T47D (cell line): ENCODE results near the gene TMEM79.

Experiments
- DNase-seq, 2 experiments: peaks; one replicate each; pipeline versions ENCODE4 v3.0.0 to v3.0.0-alpha.2; 2011 to 2012; ENCODE audit warnings: low read depth in 1 of 2, low spot score in 1 of 2
- JUND ChIP-seq: IDR thresholded peaks from 2 replicates; pipeline ENCODE4 v1.6.1; 2012; ENCODE audit warnings: low read depth
- in situ Hi-C: cut with HindIII; loops from 2 replicates; pipeline ENCODE4 v1.10.0; 2016; ENCODE audit warnings: low sequenced_read_pairs, low pct_unique_long_range_greater_than_20kb

Gene TMEM79

DNA sequence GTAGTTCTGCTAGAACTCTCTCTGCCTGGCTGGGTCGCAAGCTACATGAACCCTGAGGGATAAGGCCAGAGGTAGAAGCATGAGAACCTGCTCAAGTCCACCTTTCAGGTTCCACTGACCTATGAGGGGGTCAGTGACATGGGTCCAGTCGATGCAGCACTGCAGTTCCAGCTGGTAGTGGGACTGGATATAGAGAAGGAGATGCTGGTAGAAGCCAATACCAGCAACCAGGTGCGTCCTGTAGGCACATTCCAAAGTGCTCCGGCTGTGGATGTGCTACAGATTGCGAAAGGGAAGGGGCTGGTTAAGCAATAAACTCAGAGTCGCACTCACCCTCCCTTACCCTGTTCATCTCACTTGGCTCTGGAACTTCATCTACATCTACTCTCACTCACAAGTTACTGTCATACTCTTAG, 7.2 kb upstream of the TMEM79 start:
- no peak for TF ChIP-seq JUND
- in situ Hi-C loops = no loop called here
- no peak for DNase-seq

DNA sequence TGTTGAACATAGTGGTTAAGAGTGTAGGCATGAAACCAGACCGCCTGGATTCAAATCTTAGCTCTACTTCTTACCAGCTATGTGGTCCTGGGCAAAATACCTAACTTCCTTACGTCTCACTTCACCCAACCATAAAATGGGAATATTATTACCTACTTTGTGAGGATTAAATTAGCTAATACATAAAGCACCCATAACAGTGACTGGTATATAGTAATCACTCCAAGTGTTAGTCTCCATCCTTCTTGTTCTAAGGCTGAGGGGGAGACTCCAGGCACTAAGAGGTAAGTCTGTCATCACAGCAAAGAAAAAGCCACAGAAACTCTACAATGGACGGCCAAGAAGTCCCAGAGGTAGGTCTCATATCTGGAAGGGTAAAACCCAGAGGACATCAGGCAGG, 4.3 kb upstream of the TMEM79 start:
- in situ Hi-C loops = no loop called here
- TF ChIP-seq JUND = no peak
- DNase-seq = no peak

DNA sequence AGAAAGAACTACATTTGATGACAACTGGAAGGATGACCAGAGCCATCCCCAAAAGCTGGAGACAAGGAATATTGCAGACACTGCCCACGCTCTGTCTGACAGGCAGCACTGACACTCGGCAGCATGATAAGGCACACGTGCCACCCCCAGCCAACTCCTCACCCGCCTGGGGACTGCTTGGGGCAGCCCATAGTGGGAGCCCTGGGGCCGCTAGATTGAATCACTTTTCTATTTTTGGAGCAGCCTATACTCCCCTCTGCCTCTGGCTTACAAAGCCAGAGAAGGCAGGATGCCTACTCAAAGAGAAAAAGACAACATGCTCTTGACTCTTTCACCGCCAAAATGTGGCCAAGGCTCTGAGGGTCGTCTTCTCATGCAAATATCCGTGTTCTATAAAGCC, 2.8 kb upstream of the TMEM79 start:
- in situ Hi-C loops = no loop called here
- no peak for TF ChIP-seq JUND
- no peak for DNase-seq

DNA sequence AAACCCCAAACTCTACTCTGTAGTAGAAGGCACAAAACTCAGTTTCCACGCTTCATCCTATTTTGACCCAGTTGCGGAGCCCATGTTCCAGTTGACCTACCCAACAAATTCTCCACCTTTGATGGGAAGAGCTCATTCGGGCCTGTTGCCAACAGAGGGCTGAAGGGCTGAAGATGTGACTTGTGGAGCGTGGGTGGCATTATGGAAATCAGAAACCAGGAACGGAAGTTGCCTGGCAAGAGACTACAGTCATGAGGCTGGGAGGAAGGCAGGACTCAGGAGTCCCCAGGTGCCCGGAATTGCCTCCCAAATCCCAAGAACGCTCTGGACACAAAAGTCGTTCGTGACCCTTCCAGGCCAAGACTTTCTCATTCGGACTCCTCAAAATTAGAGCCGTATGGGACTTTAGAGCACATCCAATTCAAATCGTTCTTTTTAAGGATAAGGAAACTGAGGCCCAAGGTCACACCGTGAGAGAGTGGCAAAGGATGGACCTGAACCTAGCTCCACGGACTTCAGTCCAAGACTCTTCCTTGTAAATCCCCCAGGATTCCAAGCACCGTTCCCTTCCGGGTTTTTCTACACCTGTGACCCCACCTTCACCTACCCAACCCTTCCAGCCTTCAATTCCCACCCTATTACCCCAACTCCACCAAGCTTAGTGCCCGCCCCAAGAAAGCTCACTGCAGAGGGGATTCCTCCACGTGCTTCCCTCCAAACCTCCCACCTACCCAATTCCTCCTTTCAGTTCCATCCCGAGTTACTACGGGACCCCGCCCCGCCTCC, 2.2 kb upstream of the TMEM79 start:
- in situ Hi-C loops = no loop called here
- DNase-seq = peak in 1 of 2 experiments; percentile 73
- no peak for TF ChIP-seq JUND

DNA sequence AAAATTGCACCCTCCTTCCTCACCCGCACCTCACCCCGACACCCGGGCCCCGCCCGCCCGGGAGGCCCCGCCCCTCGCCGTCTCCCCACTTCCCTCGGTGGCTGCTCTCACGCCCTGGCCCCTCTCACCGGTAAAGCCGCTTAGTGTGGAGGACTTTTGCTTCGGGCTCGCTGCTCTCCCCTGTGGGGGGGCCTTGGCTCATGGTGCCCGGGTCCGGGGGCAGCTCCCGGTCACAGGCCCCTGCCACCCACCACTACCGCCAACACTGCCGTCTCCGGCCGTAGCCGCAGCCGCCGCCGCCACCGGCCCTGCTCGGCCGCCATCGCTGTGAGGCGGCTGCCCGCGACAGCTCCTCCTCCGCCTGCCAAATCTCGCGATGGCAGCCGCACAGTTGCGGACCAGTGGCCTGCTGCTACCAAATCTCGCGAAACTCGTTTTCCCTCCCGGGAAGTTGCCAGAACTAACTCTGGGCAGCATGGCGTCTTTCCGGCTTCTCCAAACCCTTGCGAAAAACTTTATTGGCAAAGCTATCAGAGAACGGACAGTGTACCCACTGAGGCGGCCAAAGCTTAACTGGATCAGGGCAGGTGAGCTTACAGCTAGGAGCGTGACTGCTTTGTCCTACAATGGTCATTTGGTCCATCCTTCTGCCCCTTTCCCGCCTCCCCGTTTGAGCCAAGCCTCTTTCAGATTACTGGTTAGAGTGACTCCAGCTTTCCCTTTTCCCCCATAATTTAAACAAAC, 1.5 kb upstream of the TMEM79 start, which contains the start of gene SMG5:
Gene SMG5 (minus strand): TSS at position 347 of the 744 bp plus-strand sequence. CDS start 145 bp downstream, at position 202.
- no peak for TF ChIP-seq JUND

DNA sequence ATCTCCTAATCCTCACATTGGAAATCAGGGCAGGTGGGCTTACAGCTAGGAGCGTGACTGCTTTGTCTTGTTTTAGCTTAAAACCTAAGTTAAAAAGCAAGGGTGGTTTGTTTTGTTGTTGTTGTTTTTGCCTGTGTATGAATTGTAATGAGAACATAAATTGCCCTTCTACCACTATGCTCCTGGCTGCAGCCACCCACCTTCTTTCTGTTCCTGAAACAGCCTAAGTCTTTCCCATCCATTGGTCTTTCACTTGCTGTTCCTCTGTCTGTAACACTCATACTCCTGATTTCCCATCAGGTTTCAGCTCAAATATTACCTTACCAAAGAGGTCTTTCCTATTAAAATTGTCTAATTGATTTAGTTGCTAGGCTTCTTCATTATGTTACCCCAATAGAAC, 604 bp upstream of the TMEM79 start:
- TF ChIP-seq JUND = no peak
- in situ Hi-C loops = no loop called here
- no peak for DNase-seq

More for the DNA sequence above, 1.5 kb upstream of the TMEM79 start, which contains the start of gene SMG5:
- peak; percentile 79 to 100 for DNase-seq
- in situ Hi-C loops = no loop called here

DNA sequence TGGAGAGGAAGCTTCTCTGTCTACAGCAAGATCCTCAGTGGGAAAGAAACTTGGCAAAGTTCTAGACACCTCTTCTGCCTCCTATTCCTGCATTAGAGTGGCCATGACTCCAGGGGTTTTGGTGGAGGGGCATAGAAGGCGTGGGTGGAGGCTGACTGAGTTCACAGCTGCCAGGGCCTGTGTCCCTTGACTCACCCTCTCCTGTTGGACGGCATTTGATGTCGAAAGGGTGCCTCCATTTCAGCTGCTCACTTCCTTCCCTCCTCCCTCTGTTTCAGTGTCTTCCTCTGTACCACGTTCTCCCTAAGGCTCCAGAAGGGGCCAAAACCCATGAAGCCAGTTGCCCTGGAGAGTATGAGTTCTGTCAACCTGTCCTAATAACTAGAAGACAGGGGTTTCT, 632 bp downstream of the TMEM79 start:
- in situ Hi-C loops = no loop called here
- no peak for TF ChIP-seq JUND
- DNase-seq = no peak

DNA sequence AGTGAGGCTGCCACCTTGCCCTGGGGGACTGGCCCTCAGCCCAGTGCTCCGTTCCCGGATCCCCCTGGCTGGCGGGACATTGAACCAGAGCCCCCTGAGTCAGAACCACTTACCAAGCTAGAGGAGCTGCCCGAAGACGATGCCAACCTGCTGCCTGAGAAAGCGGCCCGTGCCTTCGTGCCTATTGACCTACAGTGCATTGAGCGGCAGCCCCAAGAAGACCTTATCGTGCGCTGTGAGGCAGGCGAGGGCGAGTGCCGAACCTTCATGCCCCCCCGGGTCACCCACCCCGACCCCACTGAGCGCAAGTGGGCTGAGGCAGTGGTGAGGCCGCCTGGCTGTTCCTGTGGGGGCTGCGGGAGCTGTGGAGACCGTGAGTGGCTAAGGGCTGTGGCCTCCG, 1.3 kb downstream of the TMEM79 start:
- in situ Hi-C loops = no loop called here
- DNase-seq = no peak
- TF ChIP-seq JUND = no peak

DNA sequence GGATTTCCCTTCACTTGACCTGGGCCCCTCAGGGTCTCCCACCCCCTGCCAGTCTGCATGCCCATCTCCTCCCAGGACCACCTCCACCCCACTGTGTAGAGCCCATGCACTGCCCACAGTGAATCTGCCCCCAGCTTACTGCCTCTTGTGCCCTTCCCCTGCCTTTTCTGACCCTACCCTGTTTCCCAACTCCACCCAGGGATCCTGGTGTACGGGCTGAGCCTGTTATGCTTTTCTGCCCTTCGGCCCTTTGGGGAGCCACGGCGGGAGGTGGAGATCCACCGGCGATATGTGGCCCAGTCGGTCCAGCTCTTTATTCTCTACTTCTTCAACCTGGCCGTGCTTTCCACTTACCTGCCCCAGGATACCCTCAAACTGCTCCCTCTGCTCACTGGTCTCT, 1.9 kb downstream of the TMEM79 start:
- in situ Hi-C loops = no loop called here
- no peak for TF ChIP-seq JUND
- DNase-seq = no peak

DNA sequence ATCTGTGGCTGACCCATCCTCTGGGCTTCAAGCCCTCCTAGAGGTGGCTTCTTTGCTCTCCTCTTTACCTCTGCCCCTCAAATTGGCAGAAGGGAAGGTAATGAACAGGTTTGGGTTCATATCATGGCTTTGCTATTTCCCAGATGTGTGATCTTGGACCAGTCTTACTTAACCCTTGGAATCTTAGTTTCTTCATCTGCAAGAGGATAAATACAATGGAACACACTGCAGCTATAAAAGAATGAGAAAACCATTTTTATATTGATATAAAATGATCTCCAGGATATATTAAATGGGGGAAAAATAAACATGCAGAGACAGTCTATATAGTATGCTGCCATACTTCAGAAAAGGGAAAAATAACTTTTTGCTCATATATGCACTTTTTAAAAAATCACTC, 5.7 kb downstream of the TMEM79 start:
- no peak for DNase-seq
- TF ChIP-seq JUND = no peak
- in situ Hi-C loops = no loop called here

DNA sequence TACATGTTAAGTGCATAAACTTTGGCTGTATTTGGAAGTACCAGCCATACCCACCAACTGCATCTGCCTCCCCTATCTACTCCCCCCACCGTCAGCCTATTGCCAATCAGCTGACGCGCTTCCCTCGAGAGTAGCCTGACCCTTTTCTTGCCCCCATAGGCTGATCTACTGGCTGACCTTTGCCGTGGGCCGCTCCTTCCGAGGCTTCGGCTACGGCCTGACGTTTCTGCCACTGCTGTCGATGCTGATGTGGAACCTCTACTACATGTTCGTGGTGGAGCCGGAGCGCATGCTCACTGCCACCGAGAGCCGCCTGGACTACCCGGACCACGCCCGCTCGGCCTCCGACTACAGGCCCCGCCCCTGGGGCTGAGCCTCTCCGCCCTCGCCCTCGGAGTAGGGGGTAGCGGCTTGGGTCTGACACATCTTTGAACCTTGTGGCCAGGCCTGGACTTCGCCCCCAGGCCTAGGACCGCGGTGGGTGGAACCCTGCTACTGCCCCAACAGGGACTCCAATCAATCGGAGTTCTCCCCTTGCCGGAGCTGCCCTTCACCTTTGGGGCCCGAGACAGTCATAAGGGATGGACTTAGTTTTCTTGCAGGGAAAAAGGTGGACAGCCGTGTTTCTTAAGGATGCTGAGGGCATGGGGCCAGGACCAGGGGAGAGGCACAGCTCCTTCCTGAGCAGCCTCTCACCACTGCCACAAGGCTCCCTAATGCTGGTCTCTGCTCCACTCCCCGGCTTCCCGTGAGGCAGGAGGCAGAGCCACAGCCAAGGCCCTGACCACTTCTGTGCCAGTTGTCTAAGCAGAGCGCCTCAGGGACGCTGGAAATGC, 7.3 kb downstream of the TMEM79 start:
- no peak for DNase-seq
- TF ChIP-seq JUND = no peak
- in situ Hi-C loops = no loop called here

DNA sequence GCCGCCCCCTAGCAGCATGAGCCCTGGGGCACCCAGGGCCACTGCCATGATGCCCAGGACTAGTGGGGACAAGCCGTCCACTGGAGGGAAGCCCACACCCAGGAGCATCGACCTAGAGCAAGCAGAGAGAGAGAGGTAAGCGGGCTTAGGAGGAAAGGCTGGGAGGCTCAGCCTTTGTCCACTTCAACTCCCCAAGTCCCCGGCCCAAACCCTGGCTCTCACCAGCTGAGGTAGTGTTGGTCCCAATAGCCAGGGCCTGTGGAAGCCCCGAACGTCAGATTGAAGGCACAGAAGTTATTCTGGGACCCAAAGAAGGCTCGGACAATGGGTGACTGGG, 8.9 kb downstream of the TMEM79 start:
- TF ChIP-seq JUND = no peak
- no peak for DNase-seq
- in situ Hi-C loops = no loop called here

DNA sequence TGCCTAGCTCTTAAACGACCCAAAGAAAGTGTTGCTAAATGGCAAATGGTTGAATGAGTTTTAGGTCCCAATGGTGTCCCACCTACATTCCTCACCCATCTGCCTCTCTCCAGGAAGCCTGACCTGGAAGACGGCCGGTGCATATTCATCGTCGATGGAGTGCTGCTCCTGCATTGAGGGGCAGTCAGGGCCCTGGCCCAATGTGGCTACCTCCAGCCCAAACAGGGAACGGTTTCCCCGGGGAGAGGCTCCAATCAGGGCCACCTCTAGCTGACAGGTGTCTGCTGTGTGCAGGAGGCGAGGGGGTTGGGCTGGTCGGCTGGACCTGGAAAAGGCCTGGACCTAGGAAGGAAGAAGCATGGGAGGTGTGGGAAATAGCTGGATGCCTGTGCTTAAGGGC, 9.8 kb downstream of the TMEM79 start:
- DNase-seq = no peak
- TF ChIP-seq JUND = no peak
- in situ Hi-C loops = no loop called here
